Coronary artery (tissue), 2 donors: ENCODE data around the gene HDAC9.

Experiments
- DNase-seq: peaks from one replicate; pipeline ENCODE4 v3.0.0-alpha.2; 2017; ENCODE audit warnings: low spot score
- H3K27ac ChIP-seq, 2 donors: fragments of 200-600 bp; sonication (generic); one replicate each; pipeline ENCODE4 v1.5.1; 2016 to 2019
- H3K4me3 ChIP-seq: fragments of 200-600 bp; sonication (generic); 2 replicates; pipeline ENCODE4 v1.5.1; 2016; ENCODE audit warnings: mild to moderate bottlenecking, moderate library complexity
- CTCF ChIP-seq: fragments of 200-600 bp; sonication (generic); IDR thresholded peaks from one replicate; pipeline ENCODE4 v1.5.1; 2019; ENCODE audit warnings: antibody characterized with exemption

HDAC9 gene

GRCh38 chr7:18740579-18740988 is 245.0 kb downstream of the HDAC9 start:
- Histone ChIP-seq H3K4me3 (no peak overlapping the region), H3K27ac (no peak overlapping the region)
- no peak for TF ChIP-seq CTCF
- DNase-seq, result no peak

- no peak for TF ChIP-seq CTCF
- DNase-seq, result no peak
- Histone ChIP-seq H3K4me3 (peak overlapping the region; percentile 39), H3K27ac (no peak overlapping the region)
These were observed 258.5 kb downstream of the HDAC9 start for GRCh38 chr7:18753972-18754610.

- peak overlapping the region; percentile 39 for H3K4me3 ChIP-seq
- no peak for DNase-seq
- no peak for TF ChIP-seq CTCF
- no peak overlapping the region for H3K27ac ChIP-seq
These were observed 259.2 kb downstream of the HDAC9 start for GRCh38 chr7:18754766-18755165.

- no peak for DNase-seq
- TF ChIP-seq CTCF, result no peak
- no peak overlapping the region for H3K27ac ChIP-seq
- no peak overlapping the region for H3K4me3 ChIP-seq
These were observed 260.2 kb downstream of the HDAC9 start for GRCh38 chr7:18755793-18756192.

- no peak for DNase-seq
- no peak for TF ChIP-seq CTCF
- no peak overlapping the region for H3K4me3 ChIP-seq
- H3K27ac ChIP-seq, result no peak overlapping the region
These were observed 261.0 kb downstream of the HDAC9 start for GRCh38 chr7:18756378-18757050.

- DNase-seq, result no peak
- no peak for TF ChIP-seq CTCF
- Histone ChIP-seq H3K27ac (no peak overlapping the region), H3K4me3 (no peak overlapping the region)
These were observed 264.5 kb downstream of the HDAC9 start for GRCh38 chr7:18760046-18760445.
